MM.1S (cell line): ENCODE measurements around the gene CYP2D6.

ENCODE experiments used
- CTCF ChIP-seq: fragments of 300-600 bp; sonication (generic); IDR thresholded peaks from 2 replicates; pipeline ENCODE4 v1.5.1; 2016; ENCODE audit warnings: antibody characterized with exemption, low read length, mixed read lengths
- EZH2 ChIP-seq: fragments of 300-600 bp; sonication (generic); optimal IDR thresholded peaks from 2 replicates; pipeline ENCODE3; 2017; ENCODE audit warnings: low read depth, mild to moderate bottlenecking, antibody characterized with exemption, low read length, mixed read lengths

GRCh38 chr22:42145175-42145574 is 14.6 kb upstream of the CYP2D6 start:
- TF ChIP-seq CTCF (no peak), EZH2 (no peak)
